NCI-H82 (cell line): ENCODE results near the gene TVP23A.

Experiments
- DNase-seq: peaks from one replicate; lab custom pipeline; 2025; lab: John Stamatoyannopoulos, UW

The TVP23A gene

DNA sequence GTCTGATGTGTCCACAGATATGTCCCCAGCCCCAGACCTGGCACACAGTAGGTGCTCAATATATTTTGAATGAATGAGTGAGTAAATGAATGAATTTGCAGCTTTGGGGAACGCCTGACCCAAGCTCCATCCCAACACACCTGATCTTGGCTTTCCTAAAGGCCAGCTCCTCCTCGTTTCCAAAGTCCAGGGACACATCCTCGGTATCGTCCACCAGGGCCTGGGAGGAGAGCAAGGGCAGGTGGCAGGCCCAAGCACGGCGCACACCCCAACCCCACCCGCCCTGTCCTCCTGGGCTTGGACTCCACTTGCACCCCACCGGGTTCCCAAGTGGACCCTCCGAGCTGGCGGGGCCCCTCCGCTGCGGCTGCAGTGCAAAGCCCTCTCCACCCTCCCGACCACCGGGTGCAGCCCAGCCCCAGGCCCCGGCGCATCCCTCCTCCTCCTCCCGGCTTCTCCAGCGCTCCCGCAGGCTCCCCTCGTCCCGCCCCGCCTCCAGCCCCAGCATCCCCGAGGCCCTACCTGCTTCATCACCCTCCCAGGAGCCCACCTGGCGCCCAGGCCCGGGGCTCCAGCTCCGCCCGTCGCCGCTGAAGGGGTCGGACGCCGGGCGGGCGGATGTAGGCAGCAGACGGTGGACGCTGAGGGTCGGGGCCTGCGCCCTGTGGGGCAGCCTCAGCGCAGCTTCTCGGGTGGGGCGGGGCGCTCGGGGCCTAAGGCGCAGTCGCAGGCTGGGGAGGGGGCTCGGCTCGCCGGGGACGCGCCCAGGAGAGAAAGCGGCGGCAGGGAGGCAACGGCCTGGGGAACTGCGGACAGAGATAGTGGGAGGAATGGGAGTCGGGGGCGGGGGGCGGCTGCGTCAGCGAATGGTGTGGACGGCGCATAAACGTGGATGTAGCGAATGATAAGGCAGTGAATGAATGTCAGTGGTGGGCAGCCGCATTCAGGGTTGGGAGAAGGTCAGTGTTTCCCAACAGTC is at the start of gene TVP23A:
Gene TVP23A, minus strand, starts transcription at position 832 of the 979 bp plus-strand sequence. Its CDS starts 301 bp downstream, at position 531.
- no peak for DNase-seq

DNA sequence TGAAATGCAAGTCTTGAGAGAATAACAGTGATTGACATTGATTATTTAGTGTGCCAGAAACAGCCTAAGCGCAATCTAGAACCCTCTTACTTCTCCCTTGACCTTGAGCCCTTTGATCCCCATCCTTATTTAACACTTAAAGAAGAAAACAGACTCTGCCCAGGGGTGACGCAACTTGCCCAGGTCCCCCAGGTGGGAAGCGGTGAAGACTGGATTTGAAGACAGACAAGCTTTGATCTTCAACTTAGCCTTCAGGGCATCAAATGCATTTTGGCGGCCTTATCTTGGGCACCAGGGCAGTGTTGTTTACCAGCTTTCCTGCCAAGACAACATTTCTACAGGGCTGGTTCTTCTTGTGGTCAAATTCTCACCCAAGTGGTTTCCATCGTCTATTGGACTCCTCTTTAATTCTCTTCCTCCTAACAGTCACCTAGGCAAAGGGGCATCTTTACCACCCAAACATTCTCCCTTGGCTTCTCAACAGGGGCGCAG is 49.6 kb upstream of the TVP23A start:
- DNase-seq = no peak

DNA sequence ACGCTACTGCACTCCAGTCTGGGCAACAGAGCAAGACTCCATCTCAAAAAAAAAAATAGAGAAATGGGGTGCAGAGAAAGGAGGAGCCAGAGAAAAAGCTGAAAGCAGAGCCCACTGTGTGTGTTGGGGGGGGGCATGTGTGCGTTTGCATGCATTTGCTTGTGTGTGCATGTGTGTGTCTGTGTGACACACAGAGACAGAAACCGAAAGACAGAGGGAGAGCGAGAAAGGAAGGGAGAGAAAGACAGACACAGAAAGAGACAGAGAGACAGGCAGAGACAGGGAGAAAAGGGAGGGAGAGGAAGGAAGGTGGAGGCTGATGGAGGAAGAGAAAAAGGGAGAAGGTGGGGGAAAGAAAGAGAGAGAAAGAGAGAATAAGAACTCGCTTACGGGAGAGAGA is 48.6 kb upstream of the TVP23A start:
- no peak for DNase-seq

- no peak for DNase-seq
These were observed 47.7 kb upstream of the TVP23A start for GRCh38 chr16:10865991-10866966.

DNA sequence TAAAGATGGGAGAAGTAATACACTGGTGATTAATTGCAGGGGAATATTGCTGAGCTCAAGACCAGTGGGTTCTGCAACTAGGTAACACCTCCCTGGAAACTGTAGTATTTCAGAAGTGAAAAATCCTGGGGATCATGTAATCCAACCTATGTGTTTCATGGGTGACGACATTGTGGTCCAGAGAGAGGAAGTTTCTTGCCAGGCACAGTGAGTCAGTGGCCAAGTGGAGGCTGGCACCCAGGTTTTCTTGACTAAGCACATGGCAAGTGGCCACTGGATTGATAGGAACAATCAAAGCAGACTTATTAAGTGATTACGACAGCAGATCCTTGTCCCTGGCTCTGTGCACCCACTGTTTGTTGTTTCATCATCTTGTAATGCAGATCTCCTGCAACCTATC is 43.8 kb upstream of the TVP23A start:
- DNase-seq = no peak

DNA sequence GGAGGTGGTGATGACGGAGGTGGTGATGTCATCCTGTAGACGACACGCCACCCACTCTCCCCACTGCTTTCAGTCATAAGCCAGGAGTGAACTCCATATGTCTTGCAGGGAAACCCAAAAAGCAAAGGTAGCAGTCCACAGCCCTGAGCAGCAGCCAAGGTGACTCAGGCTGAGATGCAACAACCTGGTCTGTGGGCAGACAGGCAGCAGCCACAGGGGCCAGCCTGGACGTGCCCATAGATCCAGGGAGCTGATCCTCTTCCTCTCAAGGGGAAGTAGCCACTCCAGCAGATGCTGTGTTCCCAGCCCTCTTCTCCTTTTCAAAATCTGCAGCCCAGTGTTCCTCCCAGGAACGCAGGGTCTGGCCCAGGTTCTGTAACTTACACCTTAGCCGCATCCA is 41.1 kb upstream of the TVP23A start:
- DNase-seq = no peak

DNA sequence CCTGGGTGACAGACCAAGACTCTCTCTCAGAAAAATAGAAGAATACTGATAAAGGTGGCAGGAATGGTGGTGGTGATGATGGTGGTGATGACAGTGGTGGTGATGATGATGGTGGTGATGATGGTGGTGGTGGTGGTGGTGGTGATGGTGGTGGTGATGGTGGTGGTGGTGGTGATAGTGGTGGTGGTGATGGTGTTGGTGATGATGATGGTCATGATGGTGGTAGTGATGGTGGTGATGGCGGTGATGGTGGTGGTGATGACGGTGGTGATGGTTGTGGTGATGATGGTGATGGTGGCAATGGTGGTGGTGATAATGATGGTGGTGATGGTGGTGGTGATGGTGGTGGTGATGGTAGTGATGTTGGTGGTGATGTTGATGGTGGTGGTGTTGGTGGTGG is 40.4 kb upstream of the TVP23A start:
- DNase-seq = no peak

DNA sequence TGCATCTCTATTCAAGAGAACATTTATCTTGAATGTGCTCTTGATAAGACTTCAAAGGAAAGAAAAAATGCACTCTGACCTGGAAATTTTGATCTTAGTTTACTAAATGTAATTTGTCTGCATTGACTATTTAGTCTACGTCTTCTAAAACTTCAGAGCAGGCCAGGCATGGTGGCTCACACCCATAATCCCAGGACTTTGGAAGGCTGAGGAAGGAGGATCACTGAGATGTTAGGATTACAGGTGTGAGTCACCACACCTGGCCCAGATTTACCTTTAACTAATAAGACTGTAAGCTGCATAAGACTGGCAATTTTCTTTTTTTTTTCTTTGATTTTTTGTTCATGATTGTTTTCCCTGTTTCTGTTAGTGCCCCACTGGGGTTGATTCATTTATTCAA is 39.6 kb upstream of the TVP23A start:
- no peak for DNase-seq

DNA sequence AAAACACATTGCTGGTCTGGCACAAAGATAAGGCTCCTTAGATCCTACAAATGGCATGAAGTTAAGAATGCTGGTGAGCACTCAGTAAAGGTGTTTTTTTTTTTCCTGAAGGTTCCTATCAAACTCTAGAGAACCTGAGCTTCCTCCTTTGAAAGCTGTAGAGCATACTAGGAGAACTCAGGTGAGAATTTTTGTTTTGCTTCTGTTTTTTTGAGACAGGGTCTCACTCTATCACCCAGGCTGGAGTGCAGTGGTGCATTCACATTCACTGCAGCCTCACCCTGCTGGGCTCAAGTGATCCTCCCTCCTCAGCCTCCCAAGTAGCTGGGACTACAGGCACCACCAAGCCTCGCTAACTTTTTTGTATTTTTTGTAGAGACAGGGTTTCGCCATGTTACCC is 37.4 kb upstream of the TVP23A start:
- DNase-seq = no peak

- DNase-seq = no peak
These were observed 34.4 kb upstream of the TVP23A start for GRCh38 chr16:10852948-10853347.

DNA sequence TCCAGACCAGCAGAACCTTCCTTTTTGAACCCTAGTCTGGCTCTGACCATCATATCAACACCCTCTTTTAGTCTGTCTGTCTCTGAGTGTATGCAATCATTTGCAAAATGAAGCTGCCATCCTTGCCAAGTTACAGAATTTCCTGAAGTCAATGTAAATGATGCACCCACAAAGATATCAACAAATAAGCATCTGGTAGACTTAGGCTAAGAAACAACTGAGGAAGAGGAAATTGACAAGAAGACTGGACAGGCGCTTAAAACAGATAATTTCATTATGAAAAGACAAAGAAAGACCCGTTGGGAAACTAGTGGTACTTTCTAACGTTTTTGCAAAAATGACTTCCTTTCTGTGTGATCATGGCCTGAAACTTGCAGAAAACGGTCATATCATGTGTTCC is 33.7 kb upstream of the TVP23A start:
- no peak for DNase-seq

DNA sequence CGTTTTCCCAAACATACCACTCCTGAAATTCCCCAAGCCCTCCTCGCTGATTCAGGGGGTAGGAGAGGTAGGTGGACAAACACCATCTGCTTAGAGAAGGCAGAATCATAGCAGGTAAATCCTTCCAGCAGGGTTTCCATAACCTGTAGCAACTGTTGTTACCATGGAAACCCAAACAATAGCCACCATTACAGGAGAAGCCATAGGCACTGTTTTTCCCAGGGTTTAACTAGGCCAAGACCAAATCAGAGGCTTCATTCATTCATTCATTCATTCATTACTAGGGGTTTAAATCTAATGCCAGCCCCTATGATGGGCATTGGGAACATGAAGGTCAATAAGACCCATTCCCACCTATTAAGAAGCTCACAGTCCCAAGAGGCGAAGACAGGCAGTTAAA is 32.9 kb upstream of the TVP23A start:
- no peak for DNase-seq

GRCh38 chr16:10850478-10850850 is 31.9 kb upstream of the TVP23A start:
- no peak for DNase-seq

- no peak for DNase-seq
These were observed 31.3 kb upstream of the TVP23A start for GRCh38 chr16:10849736-10850477.

DNA sequence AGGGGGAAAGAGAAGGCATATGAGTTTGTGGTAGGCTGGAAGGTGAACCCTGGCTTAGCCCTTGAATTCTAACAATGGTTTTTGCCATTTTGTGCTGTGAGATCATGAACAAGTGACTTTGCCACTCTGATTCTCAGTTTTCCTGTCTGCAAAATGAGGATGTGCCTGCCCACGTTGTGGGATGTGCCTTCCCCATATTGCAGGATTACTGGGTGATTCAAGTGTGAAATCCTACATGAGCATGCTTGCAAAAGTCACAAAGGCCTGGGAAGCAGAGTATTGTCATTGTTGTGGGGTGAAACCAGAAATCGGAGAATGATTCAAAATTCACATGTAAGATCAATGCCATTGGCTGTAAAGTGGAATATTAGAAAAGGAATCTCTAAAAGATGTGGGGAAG is 28.6 kb upstream of the TVP23A start:
- no peak for DNase-seq

DNA sequence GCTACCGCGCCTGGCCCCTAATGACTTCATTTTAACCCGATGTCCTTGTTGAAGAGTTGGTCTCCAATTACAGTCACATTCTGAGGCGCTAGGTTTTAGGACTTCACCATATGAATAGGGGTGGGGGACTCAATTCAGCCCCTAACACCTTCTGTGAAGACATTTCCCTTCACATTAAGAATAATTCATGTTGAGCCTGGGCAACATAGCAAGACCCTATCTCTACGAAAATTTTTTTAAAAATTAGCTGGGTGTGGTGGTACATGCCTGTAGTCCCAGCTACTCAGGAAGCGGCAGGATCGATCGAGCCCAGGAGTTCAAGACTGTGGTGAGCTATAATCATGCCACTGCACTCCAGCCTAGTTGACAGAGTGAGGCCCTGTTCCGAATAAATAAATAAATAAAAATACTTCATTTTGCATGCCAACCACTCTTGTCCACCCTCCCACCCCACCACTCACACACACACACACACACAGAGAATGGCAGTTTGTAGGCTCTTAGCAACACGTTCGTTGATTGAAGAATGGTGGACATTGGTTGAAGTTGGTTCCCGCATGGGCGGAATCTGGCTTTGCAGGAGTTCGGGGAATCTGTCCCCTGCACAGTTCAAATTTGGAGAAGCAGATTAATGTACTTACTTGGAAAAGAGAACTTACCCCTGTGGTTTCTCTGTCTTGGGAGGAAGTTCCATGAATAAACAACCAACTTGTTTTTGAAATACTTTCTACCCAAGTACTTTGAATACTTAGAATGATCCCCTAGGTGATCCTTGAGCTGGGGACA is 27.8 kb upstream of the TVP23A start:
- DNase-seq = no peak

GRCh38 chr16:10840703-10841102 is 22.1 kb upstream of the TVP23A start:
- no peak for DNase-seq

GRCh38 chr16:10839279-10839666 is 20.7 kb upstream of the TVP23A start:
- no peak for DNase-seq

DNA sequence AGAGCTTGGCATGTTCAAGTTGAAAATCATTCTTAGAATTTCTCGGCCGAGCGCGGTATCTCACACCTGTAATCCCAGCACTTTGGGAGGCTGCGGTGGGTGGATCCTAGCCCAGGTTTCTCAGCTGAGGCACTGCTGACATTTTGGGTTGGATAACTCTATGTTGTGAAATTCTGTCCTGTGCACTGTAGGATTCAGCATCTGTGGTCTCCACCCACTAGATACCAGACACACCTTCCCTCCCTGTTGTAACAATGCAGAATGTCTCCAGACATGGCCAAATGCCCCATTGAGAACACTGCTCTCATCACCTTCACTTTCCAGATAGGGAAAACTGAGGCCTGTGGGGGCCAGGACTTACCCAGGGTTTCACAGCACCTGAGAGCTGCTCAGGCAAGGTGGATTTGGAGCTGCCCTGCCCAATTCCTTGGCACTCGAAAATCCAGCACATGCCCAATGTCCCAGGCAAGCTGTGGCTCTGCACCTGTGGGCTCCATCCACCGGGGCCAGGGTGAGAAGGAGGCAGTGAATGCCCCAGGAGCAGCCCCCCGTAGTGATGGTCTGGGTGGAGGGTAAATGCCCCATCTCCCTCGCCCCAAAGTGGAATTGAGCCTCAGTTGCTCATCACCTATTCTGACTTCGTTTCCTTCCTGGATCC is 20.2 kb upstream of the TVP23A start:
- no peak for DNase-seq

- no peak for DNase-seq
These were observed 17.7 kb upstream of the TVP23A start for GRCh38 chr16:10836174-10836853.
